ENCODE data around the gene PLA2G10. TPM values are rescaled to one million over a fixed set of nuclear protein-coding genes. Genes with fewer than 3 reads are reported as not detected.

The PLA2G10 gene
- total and polyA plus RNA-seq, 2 of the 13 experiments (the other 11 are each of a cell fraction or from before 2014, with no cell fraction given) = not detected

- no peak for TF ChIP-seq SALL2 (CRISPR knock-in tag; IDR thresholded peaks at IDR 0.05)
These were observed 24.3 kb downstream of the PLA2G10 start (continued) for GRCh38 chr16:14669776-14670175.

GRCh38 chr16:14668556-14669223, 25.4 kb downstream of the PLA2G10 start:
- intact Hi-C loops (cut with micrococcal nuclease; ENCODE audit: unreplicated experiment) = no loop called here
- TSS peak; percentile 35 for BruUV-seq (replicated peaks)
- Histone ChIP-seq H3K4me3 (replicated peaks in 1 of 3; ENCODE audit: insufficient read depth in 1 of 3, low read depth in 2 of 3, low read length in 3 of 3) (no peak overlapping the region), H4K20me1 (ENCODE audit: insufficient read depth, low read length) (no peaks in the 10 kb centered on the region), H3K9me3 (ENCODE audit: low read length) (no peaks in the 10 kb centered on the region), H2AFZ (ENCODE audit: low read length) (no peak overlapping the region), H3K27me3 (ENCODE audit: control insufficient read depth in 1 of 2, insufficient read depth in 2 of 2, low read length in 2 of 2) (no peaks in the 10 kb centered on the region), H3K36me3 (replicated peaks in 1 of 2; ENCODE audit: control insufficient read depth in 1 of 2, insufficient read depth in 2 of 2, low read length in 2 of 2) (peaks cover 24 to 47% of the 10 kb centered on the region in 2 experiments), H3K79me2 (ENCODE audit: insufficient read depth, low read length) (no peaks in the 10 kb centered on the region), H3K4me1 (ENCODE audit: insufficient read depth, low read length) (peaks cover 13% of the 10 kb centered on the region), H3K27ac (ENCODE audit: extremely low read length, insufficient read depth, low read length) (no peak overlapping the region), H3K9ac (ENCODE audit: insufficient read depth, low read depth, low read length) (no peak overlapping the region), H3K4me2 (ENCODE audit: low read depth, low read length) (no peak overlapping the region)
- DNase-seq (ENCODE audit: low spot score) (no peak), FAIRE-seq (no peak), ATAC-seq (no peak)
- CTCF ChIA-PET (ENCODE audit: low intra/inter-chr PET ratio, low total read pairs) = no interaction called here
- WGBS (ENCODE audit: low lambda C conversion rate) = 95% methylated on average over 7 of the region's 7 CpGs
- POLR2A ChIA-PET = no interaction called here
- in situ Hi-C loops (cut with HindIII; ENCODE audit: extremely low pct_ligation_motif_present, low pct_unique_long_range_greater_than_20kb) = no loop called here
- no peak for TF ChIP-seq ZNF576 (CRISPR knock-in tag; IDR thresholded peaks at IDR 0.05)
- no peak for TF ChIP-seq ZNF639 (CRISPR knock-in tag; conservative IDR thresholded peaks at IDR 0.05)
- no peak for TF ChIP-seq ZNF615 (CRISPR knock-in tag; IDR thresholded peaks at IDR 0.05; ENCODE audit: borderline replicate concordance)
- TF ChIP-seq MED1 (CRISPR knock-in tag; IDR thresholded peaks at IDR 0.05) = no peak
- no peak for TF ChIP-seq ZNF17 (CRISPR knock-in tag; IDR thresholded peaks at IDR 0.05)
- no peak for TF ChIP-seq ZBTB40 (IDR thresholded peaks at IDR 0.05)
- no peak for TF ChIP-seq ZBTB40 (CRISPR knock-in tag; IDR thresholded peaks at IDR 0.05)
- no peak for TF ChIP-seq MAFK (conservative IDR thresholded peaks at IDR 0.05 in 1 of 2, IDR thresholded peaks at IDR 0.05 in 1 of 2; ENCODE audit: low read length in 2 of 2)
- TF ChIP-seq TOE1 (CRISPR knock-in tag; IDR thresholded peaks at IDR 0.05) = no peak
- TF ChIP-seq ZNF556 (CRISPR knock-in tag; IDR thresholded peaks at IDR 0.05; ENCODE audit: borderline replicate concordance) = no peak
- no peak for TF ChIP-seq PCBP1 (IDR thresholded peaks at IDR 0.05; ENCODE audit: borderline replicate concordance, low read depth, low read length)
- TF ChIP-seq ARID2 (CRISPR knock-in tag; IDR thresholded peaks at IDR 0.05; ENCODE audit: borderline replicate concordance) = no peak

Data from HepG2 (cell line).